K562 (cell line): ENCODE measurements around the gene SLC25A44. TPM values are rescaled to one million over a fixed set of nuclear protein-coding genes. Genes with fewer than 3 reads are reported as not detected.

Experiments
- ATAC-seq: fragments of 200-7000 bp; cut with Tn5 transposase; 3 replicates; pipeline ENCODE4 v1.9.1; 2020; ENCODE audit warnings: moderate library complexity
- BruUV-seq: library from RNA; stranded (reverse); fragments of 400-500 nt; replicated peaks from 2 replicates; lab custom pipeline; 2021; lab: Mats Ljungman, UMichigan
- CTCF ChIA-PET: fragments of 300-600 bp; formaldehyde crosslinking; extraction: SDS; loops from one replicate; lab custom pipeline; 2021; ENCODE audit warnings: low intra/inter-chr PET ratio; lab: Yijun Ruan, JAX
- POLR2A ChIA-PET: fragments of 300-600, 350-650 bp; sonication (Branson Sonifier 250); formaldehyde crosslinking; extraction: SDS; loops from one replicate; lab custom pipeline; 2021; ENCODE audit warnings: antibody characterized with exemption, inconsistent platforms; lab: Yijun Ruan, JAX
- DNase-seq, 4 experiments: peaks; one replicate each; pipeline versions ENCODE4 v3.0.0 to v3.0.0-alpha.2; 2011 to 2018; ENCODE audit warnings: low spot score in 3 of 4, mixed read lengths in 3 of 4; ENCODE audit errors: extremely low read depth in 1 of 4
- FAIRE-seq: peaks from 2 replicates; lab custom pipeline; 2011; peaks lifted over from hg19 to GRCh38; lab: Jason Lieb, UNC
- H2AFZ ChIP-seq: 2 replicates; pipeline ENCODE4 v1.6.0; 2011; ENCODE audit warnings: low read depth, low read length, control low read depth, inconsistent platforms
- H3K27ac ChIP-seq: fragments of 200-600 bp; 3 replicates; pipeline ENCODE4 v1.8.0; 2011; ENCODE audit warnings: low read depth, mild to moderate bottlenecking, control low read depth, inconsistent platforms, low read length, moderate library complexity, mixed read lengths; ENCODE audit errors: extremely low read depth
- H3K27me3 ChIP-seq, 2 experiments: fragments of 300-600 bp in 1 of 2; 2 replicates in 1 of 2; 3 replicates in 1 of 2; pipeline versions ENCODE4 v1.6.0 to v1.8.0; 2011; ENCODE audit warnings: inconsistent platforms in 2 of 2, low read length in 2 of 2, mild to moderate bottlenecking in 1 of 2, mixed read lengths in 1 of 2, moderate library complexity in 1 of 2; ENCODE audit not compliant: control insufficient read depth in 2 of 2, insufficient read depth in 2 of 2
- H3K36me3 ChIP-seq: fragments of 300-600 bp; 3 replicates; pipeline ENCODE4 v1.8.0; 2011; ENCODE audit warnings: mild to moderate bottlenecking, low read length, inconsistent platforms; ENCODE audit not compliant: control insufficient read depth, insufficient read depth
- H3K4me1 ChIP-seq, 2 experiments: fragments of 200-600 bp in 1 of 2; replicated peaks in 1 of 2; 2 replicates in 1 of 2; 3 replicates in 1 of 2; pipeline versions ENCODE4 v1.5.1 to v1.8.0; 2011; ENCODE audit warnings: inconsistent platforms in 2 of 2, low read length in 2 of 2, mild to moderate bottlenecking in 1 of 2, mixed read lengths in 1 of 2, moderate library complexity in 1 of 2; ENCODE audit not compliant: control insufficient read depth in 2 of 2, insufficient read depth in 2 of 2
- H3K4me2 ChIP-seq: 2 replicates; pipeline ENCODE4 v1.6.1; 2011; ENCODE audit warnings: low read length, control low read depth, inconsistent platforms, mixed read lengths; ENCODE audit not compliant: insufficient read depth
- H3K4me3 ChIP-seq: fragments of 200-600 bp; sonication (generic), shearing (Covaris generic); 2 replicates; pipeline ENCODE4 v1.5.1; 2016; ENCODE audit warnings: control low read depth, inconsistent platforms
- H3K79me2 ChIP-seq: fragments of 200-600 bp; 3 replicates; pipeline ENCODE4 v1.8.0; 2011; ENCODE audit warnings: low read length, inconsistent platforms; ENCODE audit not compliant: control insufficient read depth, insufficient read depth
- H3K9ac ChIP-seq, 2 experiments: 2 replicates each; pipeline versions ENCODE4 v1.6.0 to v1.6.1; 2011; ENCODE audit warnings: low read depth in 2 of 2, low read length in 2 of 2, control low read depth in 1 of 2, inconsistent platforms in 1 of 2, mild to moderate bottlenecking in 1 of 2, mixed read lengths in 1 of 2; ENCODE audit not compliant: insufficient read depth in 1 of 2
- H3K9me1 ChIP-seq: one replicate; pipeline ENCODE4 v1.6.0; 2011; ENCODE audit warnings: inconsistent platforms, mild to moderate bottlenecking, low read length, moderate library complexity; ENCODE audit not compliant: control insufficient read depth, insufficient read depth
- H3K9me3 ChIP-seq: replicated peaks from 2 replicates; pipeline ENCODE4 v1.5.1; 2011; ENCODE audit warnings: low read depth, low read length, inconsistent platforms; ENCODE audit not compliant: control insufficient read depth, insufficient read depth
- H4K20me1 ChIP-seq: replicated peaks from 2 replicates; pipeline ENCODE4 v1.6.1; 2011; ENCODE audit warnings: low read length, inconsistent platforms, mixed read lengths; ENCODE audit not compliant: control insufficient read depth, insufficient read depth
- E2F1 ChIP-seq: sonication (generic); formaldehyde crosslinking; IDR thresholded peaks from 2 replicates; pipeline ENCODE4 v1.8.1; 2023; ENCODE audit warnings: mild to moderate bottlenecking, missing genetic modification reagents, moderate library complexity
- FOS ChIP-seq: IDR thresholded peaks from 3 replicates; pipeline ENCODE4 v1.6.1; 2011; ENCODE audit not compliant: insufficient read length; ENCODE audit errors: extremely low read depth
- POLR2AphosphoS2 ChIP-seq: IDR thresholded peaks from 2 replicates; pipeline ENCODE4 v1.6.1; 2012; ENCODE audit warnings: low read length, improper control_type of control experiment
- RBFOX2 ChIP-seq: fragments of 200-400 bp; formaldehyde crosslinking; IDR thresholded peaks from 2 replicates; pipeline ENCODE4 v1.6.1; 2017; ENCODE audit warnings: low read depth, mild to moderate bottlenecking, low read length, moderate library complexity
- ZNF134 ChIP-seq: fragments of 250-450 bp; sonication (Bioruptor Pico); conservative IDR thresholded peaks from 2 replicates; pipeline ENCODE4 v1.4.0; 2020
- WGBS: fragments of 100-300 bp; shearing (Covaris generic); methylation state at CpG from one replicate; pipeline ENCODE4 v1.1.6; 2016; ENCODE audit warnings: low coverage, mixed read lengths; ENCODE audit not compliant: insufficient coverage; ENCODE audit errors: missing lambda C conversion rate; 5-methylcytosine and 5-hydroxymethylcytosine counted together
- in situ Hi-C: fragments of 300-500 bp; cut with MboI; formaldehyde crosslinking; loops from 4 replicates; pipeline ENCODE4 v1.15.0; 2018; ENCODE audit warnings: inconsistent platforms, mixed read lengths
- intact Hi-C: fragments of 100-400 bp; cut with micrococcal nuclease; formaldehyde crosslinking; loops from 2 replicates; pipeline ENCODE4 v1.14.2; 2022
- polyA plus RNA-seq, 8 experiments: library from polyadenylated mRNA; depleted of rRNA in 4 of 8; stranded (reverse) in 5 of 8; unstranded in 3 of 8; fragments of >200 nt; fragmentation: Nextera tagmentation in 2 of 8; fragmentation: Illumina TruSeq in 1 of 8; extraction: Ambion mirVana in 2 of 8; extraction: Trizol in 1 of 8; gene quantifications; 2 replicates each; pipeline versions ENCODE4 v1.2.1 to v1.2.3, GENCODE V29; 2011 to 2014; ENCODE audit warnings: inconsistent platforms in 1 of 8, missing spikeins in 1 of 8
- total RNA-seq, 7 experiments: library from RNA; depleted of rRNA in 6 of 7; stranded (reverse); fragments of >200 nt in 6 of 7; fragmentation: Illumina TruSeq in 2 of 7; extraction: Trizol in 2 of 7; gene quantifications; 2 replicates each; pipeline versions ENCODE4 v1.2.1 to v1.2.3, GENCODE V29; 2011 to 2021; ENCODE audit warnings: low replicate concordance in 1 of 7
- TF ChIP-seq, protein P1 (sequence below): fragments of 450-650 bp; IDR thresholded peaks from 2 replicates; pipeline ENCODE4 v1.6.1; 2017; ENCODE audit warnings: antibody characterized with exemption, mild to moderate bottlenecking

SLC25A44 gene
- total and polyA plus RNA-seq, 9 of the 15 experiments (the other 6 are each of a cell fraction or from before 2014, with no cell fraction given), result 4.4 to 22.8 (median 12.5) TPM

DNA sequence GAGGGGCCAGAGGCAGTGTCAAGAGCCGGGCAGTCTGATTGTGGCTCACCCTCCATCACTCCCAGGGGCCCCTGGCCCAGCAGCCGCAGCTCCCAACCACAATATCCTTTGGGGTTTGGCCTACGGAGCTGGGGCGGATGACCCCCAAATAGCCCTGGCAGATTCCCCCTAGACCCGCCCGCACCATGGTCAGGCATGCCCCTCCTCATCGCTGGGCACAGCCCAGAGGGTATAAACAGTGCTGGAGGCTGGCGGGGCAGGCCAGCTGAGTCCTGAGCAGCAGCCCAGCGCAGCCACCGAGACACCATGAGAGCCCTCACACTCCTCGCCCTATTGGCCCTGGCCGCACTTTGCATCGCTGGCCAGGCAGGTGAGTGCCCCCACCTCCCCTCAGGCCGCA, 48.0 kb downstream of the SLC25A44 start, which contains the start of gene BGLAP:
BGLAP (plus strand) TSS at position 259 of the 400 bp plus-strand sequence; CDS start at position 307, 48 bp downstream.
- Histone ChIP-seq H2AFZ (no peak within 1 kb of the TSS), H3K9me1 (peaks cover 3% of the 10 kb centered on the region), H3K4me1 (peaks cover 0 to 39% of the 10 kb centered on the region in 2 experiments; a peak in 3 of 5 replicates), H3K9ac (peak within 1 kb of the TSS in 1 of 2 experiments; percentile 79; a peak in 2 of 4 replicates), H4K20me1 (no peaks in the 10 kb centered on the region; the same call in 1 of the 2 replicates), H3K36me3 (peaks cover 19% of the 10 kb centered on the region; the same call in 2 of the 3 replicates), H3K4me2 (no peak within 1 kb of the TSS), H3K9me3 (no peaks in the 10 kb centered on the region), H3K27me3 (no peaks in the 10 kb centered on the region), H3K4me3 (no peak within 1 kb of the TSS), H3K27ac (no peak within 1 kb of the TSS), H3K79me2 (no peaks in the 10 kb centered on the region)
- 78% methylated on average over 10 of the region's 14 CpGs for WGBS
- ChIA-PET POLR2A (interaction anchor here (0.5 to 2.0 kb wide), 5 partner anchors 8 to 268 kb away, joined by 3 to 7 read pairs (median 5); no protein-coding TSS in a partner anchor), CTCF (no interaction called here)
- ATAC-seq, result no peak
- intact Hi-C loops, result no loop called here
- in situ Hi-C loops, result no loop called here
- TF ChIP-seq E2F1 (CRISPR knock-in tag) (no peak), FOS (no peak), ZNF134 (no peak), RBFOX2 (0 out of 2 replicates have a peak, but pooled peaks have one; percentile 27), POLR2AphosphoS2 (peak; percentile 21; the same call in 1 of the 2 replicates)
- TF ChIP-seq, protein P1, sequence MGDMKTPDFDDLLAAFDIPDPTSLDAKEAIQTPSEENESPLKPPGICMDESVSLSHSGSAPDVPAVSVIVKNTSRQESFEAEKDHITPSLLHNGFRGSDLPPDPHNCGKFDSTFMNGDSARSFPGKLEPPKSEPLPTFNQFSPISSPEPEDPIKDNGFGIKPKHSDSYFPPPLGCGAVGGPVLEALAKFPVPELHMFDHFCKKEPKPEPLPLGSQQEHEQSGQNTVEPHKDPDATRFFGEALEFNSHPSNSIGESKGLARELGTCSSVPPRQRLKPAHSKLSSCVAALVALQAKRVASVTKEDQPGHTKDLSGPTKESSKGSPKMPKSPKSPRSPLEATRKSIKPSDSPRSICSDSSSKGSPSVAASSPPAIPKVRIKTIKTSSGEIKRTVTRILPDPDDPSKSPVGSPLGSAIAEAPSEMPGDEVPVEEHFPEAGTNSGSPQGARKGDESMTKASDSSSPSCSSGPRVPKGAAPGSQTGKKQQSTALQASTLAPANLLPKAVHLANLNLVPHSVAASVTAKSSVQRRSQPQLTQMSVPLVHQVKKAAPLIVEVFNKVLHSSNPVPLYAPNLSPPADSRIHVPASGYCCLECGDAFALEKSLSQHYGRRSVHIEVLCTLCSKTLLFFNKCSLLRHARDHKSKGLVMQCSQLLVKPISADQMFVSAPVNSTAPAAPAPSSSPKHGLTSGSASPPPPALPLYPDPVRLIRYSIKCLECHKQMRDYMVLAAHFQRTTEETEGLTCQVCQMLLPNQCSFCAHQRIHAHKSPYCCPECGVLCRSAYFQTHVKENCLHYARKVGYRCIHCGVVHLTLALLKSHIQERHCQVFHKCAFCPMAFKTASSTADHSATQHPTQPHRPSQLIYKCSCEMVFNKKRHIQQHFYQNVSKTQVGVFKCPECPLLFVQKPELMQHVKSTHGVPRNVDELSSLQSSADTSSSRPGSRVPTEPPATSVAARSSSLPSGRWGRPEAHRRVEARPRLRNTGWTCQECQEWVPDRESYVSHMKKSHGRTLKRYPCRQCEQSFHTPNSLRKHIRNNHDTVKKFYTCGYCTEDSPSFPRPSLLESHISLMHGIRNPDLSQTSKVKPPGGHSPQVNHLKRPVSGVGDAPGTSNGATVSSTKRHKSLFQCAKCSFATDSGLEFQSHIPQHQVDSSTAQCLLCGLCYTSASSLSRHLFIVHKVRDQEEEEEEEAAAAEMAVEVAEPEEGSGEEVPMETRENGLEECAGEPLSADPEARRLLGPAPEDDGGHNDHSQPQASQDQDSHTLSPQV, result no peak
- DNase-seq, result no peak
- BruUV-seq, result no TSS peak
- no peak for FAIRE-seq
